ENCODE measurements around the gene CMSS1.

DNA sequence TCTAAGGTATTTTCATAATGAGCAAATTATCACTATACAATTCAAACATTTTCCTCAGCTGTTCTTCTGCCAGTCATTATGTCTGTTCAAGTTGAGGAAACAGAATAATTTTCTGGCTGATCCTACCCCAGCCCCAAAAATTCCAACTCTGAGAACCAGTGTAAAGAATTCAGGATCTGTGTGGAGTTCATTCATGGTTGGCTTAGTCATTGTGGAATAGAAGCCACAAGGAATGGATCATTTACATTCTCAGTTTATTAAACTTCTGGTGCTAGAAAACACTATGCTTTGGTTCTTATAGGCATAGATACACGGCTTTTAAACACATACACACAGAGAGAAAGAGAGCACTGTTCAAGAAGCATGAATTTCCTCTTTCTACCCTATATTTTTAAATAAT, 134.6 kb downstream of the CMSS1 start:
- TF ChIP-seq POLR2AphosphoS5 (IDR thresholded peaks at IDR 0.05; ENCODE audit: low read depth, low read length) = no peak
- TF ChIP-seq, protein P1, sequence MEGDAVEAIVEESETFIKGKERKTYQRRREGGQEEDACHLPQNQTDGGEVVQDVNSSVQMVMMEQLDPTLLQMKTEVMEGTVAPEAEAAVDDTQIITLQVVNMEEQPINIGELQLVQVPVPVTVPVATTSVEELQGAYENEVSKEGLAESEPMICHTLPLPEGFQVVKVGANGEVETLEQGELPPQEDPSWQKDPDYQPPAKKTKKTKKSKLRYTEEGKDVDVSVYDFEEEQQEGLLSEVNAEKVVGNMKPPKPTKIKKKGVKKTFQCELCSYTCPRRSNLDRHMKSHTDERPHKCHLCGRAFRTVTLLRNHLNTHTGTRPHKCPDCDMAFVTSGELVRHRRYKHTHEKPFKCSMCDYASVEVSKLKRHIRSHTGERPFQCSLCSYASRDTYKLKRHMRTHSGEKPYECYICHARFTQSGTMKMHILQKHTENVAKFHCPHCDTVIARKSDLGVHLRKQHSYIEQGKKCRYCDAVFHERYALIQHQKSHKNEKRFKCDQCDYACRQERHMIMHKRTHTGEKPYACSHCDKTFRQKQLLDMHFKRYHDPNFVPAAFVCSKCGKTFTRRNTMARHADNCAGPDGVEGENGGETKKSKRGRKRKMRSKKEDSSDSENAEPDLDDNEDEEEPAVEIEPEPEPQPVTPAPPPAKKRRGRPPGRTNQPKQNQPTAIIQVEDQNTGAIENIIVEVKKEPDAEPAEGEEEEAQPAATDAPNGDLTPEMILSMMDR (IDR thresholded peaks at IDR 0.05) = no peak
- TF ChIP-seq, protein P2, sequence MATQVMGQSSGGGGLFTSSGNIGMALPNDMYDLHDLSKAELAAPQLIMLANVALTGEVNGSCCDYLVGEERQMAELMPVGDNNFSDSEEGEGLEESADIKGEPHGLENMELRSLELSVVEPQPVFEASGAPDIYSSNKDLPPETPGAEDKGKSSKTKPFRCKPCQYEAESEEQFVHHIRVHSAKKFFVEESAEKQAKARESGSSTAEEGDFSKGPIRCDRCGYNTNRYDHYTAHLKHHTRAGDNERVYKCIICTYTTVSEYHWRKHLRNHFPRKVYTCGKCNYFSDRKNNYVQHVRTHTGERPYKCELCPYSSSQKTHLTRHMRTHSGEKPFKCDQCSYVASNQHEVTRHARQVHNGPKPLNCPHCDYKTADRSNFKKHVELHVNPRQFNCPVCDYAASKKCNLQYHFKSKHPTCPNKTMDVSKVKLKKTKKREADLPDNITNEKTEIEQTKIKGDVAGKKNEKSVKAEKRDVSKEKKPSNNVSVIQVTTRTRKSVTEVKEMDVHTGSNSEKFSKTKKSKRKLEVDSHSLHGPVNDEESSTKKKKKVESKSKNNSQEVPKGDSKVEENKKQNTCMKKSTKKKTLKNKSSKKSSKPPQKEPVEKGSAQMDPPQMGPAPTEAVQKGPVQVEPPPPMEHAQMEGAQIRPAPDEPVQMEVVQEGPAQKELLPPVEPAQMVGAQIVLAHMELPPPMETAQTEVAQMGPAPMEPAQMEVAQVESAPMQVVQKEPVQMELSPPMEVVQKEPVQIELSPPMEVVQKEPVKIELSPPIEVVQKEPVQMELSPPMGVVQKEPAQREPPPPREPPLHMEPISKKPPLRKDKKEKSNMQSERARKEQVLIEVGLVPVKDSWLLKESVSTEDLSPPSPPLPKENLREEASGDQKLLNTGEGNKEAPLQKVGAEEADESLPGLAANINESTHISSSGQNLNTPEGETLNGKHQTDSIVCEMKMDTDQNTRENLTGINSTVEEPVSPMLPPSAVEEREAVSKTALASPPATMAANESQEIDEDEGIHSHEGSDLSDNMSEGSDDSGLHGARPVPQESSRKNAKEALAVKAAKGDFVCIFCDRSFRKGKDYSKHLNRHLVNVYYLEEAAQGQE (IDR thresholded peaks at IDR 0.05; ENCODE audit: insufficient read depth in 1 of 2, low read depth in 2 of 2, low read length in 1 of 2) = no peak
